HFFc6 (cell line): ENCODE data around the gene SMNDC1. TPM values are rescaled to one million over a fixed set of nuclear protein-coding genes. Genes with fewer than 3 reads are reported as not detected.

ENCODE experiments used
- DNase-seq: peaks from one replicate; pipeline ENCODE4 v3.0.0-alpha.2; 2018
- H3K27ac Mint-ChIP-seq: 2 replicates; pipeline ENCODE4 v1.8.0; 2020; ENCODE audit warnings: mild to moderate bottlenecking, mixed read lengths
- H3K27me3 Mint-ChIP-seq: 2 replicates; pipeline ENCODE4 v1.8.0; 2021; ENCODE audit warnings: mild to moderate bottlenecking, moderate library complexity, mixed read lengths; ENCODE audit not compliant: insufficient read depth
- H3K36me3 Mint-ChIP-seq: 2 replicates; pipeline ENCODE4 v1.8.0; 2021; ENCODE audit warnings: low read depth, mixed read lengths
- H3K4me1 Mint-ChIP-seq: 2 replicates; pipeline ENCODE4 v1.8.0; 2020; ENCODE audit warnings: low read depth, mixed read lengths
- H3K4me3 Mint-ChIP-seq: 2 replicates; pipeline ENCODE4 v1.8.0; 2020; ENCODE audit warnings: mild to moderate bottlenecking, moderate library complexity, mixed read lengths
- H3K9me3 Mint-ChIP-seq: 2 replicates; pipeline ENCODE4 v1.8.0; 2020; ENCODE audit warnings: mild to moderate bottlenecking, mixed read lengths
- CTCF ChIP-seq: fragments of 200-600 bp; sonication (generic); IDR thresholded peaks from 2 replicates; pipeline ENCODE4 v1.5.0; 2021; ENCODE audit warnings: antibody characterized with exemption, mild to moderate bottlenecking
- total RNA-seq, 6 experiments: library from RNA; stranded (reverse); fragmentation: NEBNext Ultra II Directional; extraction: Animal tissue kit (Norgen Biotek cat#: 25700); gene quantifications; 2 replicates in 1 of 6; 3 replicates in 5 of 6; pipeline ENCODE4 v1.2.3, GENCODE V29; 2021

Gene SMNDC1
- total RNA-seq, 6 experiments from 2014 or later = 31.5 to 37.5 (median 34.8) TPM

GRCh38 chr10:110241407-110241806, 63.3 kb downstream of the SMNDC1 start:
- H3K9me3 Mint-ChIP-seq = no peaks in the 10 kb centered on the region
- no peak overlapping the region for H3K27ac Mint-ChIP-seq
- no peak overlapping the region for H3K4me3 Mint-ChIP-seq
- H3K27me3 Mint-ChIP-seq = no peaks in the 10 kb centered on the region
- TF ChIP-seq CTCF = no peak
- H3K36me3 Mint-ChIP-seq = peaks cover 5% of the 10 kb centered on the region; the same call in 1 of the 2 replicates
- no peak for DNase-seq
- no peaks in the 10 kb centered on the region for H3K4me1 Mint-ChIP-seq

Other genes starting within 250 kb of the SMNDC1 start
- gene MXI1, start 97.3 kb downstream of the SMNDC1 start, total RNA-seq = 10 to 100 TPM in 2 of 6 experiments, 1 to 10 TPM in 4; 5.2 to 11.2 (median 6.2) TPM
- 10 to 100 TPM; 31.9 to 58.2 (median 35.0) TPM for gene DUSP5, start 193.0 kb upstream of the SMNDC1 start, total RNA-seq